Hepatic stellate cell (primary cell): ENCODE data around the gene CPAMD8.

Source experiments
- DNase-seq: peaks from one replicate; pipeline ENCODE4 v3.0.0; 2011; ENCODE audit warnings: low spot score

The CPAMD8 gene

DNA sequence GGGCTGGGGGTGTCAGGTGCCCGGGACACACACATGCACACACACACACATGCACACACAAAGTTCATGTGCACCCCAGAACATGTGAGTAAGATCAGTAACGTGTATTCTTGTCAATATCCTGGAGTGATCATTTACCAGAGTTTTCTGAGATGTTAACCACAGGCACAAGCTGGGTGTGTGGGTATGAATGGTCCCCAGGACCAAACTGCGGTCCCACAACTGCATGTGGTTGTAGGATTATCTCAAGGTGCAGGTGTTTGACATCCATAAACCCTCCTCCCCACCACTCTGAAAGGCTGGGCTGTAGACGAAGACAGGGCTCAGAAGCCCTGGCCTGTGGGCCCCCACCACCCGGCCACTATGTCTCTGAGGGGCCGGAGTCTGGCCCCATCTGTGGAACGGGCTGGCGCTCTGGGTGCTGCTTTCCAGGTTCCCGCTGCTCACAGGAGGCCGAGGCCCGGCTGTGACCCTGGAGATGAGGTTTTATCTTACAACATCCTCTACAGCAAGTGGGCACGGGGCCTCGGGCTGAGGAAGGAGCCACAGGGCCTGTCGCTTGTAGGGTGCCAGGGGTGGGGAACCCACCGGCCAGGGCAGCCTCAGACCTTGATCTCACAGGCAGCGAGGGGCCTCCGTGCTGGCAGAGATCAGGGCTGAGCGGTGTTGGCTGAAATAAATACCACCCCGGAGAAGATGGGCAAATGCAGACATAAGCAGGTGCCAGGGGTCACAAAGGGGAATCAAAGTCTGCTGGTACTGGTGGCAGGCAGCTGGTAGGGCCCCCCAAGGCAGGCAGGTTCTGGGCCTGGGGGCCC lies 133.5 kb downstream of the CPAMD8 start:
- no peak for DNase-seq

- DNase-seq, result no peak
Measured at GRCh38 chr19:16892436-16892835, 134.2 kb downstream of the CPAMD8 start.

DNA sequence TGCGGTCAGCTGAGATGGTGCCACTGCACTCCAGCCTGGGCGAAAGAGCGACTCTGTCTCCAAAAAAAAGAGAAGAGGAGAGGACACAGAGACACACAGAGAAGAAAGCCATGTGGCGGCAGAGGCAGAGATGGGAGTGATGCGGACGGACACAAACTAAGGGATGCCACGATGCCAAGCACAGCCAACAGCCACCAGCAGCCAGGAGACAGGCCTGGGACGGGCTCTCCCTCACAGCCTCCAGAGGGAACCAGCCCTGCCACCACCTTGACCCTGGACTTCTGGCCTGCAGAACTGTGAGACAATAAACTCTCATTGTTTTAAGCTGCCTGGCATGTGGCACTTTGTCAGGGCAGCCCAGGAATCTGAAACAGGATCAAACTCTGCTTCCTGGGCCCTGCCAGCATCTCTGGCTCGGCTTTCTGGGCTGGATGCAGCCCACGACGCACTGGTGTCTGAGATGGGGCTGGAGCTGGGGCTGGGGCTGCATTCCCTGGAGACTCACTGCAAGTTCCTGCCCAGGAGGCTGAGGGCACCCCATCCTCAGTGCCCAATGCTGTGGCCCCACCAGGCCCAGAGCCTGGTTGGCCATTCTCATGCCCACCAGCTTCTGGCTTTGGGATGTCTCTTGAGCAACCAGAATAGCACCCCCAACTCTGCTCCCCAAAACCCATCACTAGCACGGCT lies 134.8 kb downstream of the CPAMD8 start:
- no peak for DNase-seq

DNA sequence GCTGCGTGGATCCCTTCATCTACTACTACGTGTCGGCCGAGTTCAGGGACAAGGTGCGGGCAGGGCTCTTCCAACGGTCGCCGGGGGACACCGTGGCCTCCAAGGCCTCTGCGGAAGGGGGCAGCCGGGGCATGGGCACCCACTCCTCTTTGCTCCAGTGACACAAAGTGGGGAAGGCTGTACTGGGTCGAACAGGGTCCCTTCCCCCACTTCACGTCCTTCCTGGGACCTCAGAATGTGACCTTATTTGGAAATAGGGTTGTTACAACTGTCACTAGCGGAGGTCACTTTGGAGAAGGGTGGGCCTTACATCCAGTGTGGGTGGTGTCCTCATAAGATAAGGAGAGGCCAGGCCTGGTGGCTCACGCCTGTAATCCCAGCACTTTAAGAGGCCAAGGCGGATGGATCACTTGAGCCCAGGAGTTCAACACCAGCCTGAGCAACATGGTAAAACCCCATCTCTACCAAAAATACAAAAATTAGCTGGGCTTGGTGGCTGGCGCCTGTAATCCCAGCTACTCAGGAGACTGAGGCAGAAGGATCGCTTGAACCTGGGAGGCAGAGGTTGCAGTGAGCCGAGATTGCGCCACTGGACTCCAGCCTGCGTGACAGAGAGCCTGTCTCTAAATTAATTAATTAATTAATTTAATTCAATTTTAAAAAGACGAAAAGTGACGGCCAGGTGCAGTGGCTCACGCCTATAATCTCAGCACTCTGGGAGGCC lies 136.0 kb downstream of the CPAMD8 start:
- no peak for DNase-seq

GRCh38 chr19:16889883-16890460 lies 136.6 kb downstream of the CPAMD8 start:
- DNase-seq, result no peak

GRCh38 chr19:16889366-16889882 lies 137.2 kb downstream of the CPAMD8 start:
- no peak for DNase-seq

DNA sequence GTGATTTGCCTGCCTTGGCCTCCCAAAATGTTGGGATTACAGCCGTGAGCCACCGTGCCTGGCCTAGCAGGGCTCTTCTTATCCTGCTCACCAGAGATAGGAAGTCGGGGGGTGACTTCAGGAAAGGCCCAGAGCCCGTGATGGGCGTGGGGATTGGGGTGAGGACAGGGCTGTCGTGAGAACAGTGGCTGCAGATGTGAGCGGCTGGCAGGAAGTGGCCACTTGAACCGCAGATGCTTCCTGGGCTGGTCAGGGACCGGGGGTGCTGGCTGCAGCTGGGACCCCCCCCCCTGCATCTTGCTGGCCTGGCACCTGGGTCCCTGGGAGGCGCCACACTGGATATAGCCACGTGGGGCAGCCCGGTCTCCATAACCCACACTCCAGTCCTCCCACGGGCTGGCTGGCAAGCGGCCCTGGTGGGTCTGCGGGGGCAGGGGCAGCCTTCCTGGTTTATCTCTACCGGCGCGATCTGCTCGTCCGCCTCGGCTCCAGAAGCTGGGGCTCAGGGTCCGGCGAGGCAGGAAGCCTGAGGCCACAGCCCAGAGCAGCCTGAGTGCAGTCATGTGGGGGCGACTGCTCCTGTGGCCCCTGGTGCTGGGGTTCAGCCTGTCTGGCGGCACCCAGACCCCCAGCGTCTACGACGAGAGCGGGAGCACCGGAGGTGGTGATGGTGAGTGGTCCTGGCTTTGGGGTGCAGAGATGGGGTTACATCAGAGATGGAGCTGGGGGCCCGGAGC lies 137.8 kb downstream of the CPAMD8 start, which contains the start of gene F2RL3:
TSS of gene F2RL3 (plus strand) at position 371 of the 737 bp plus-strand sequence. CDS start at position 562, 191 bp downstream.
- peak; percentile 74 for DNase-seq

- DNase-seq, result no peak
Measured at GRCh38 chr19:16887353-16888265, 139.0 kb downstream of the CPAMD8 start.

DNA sequence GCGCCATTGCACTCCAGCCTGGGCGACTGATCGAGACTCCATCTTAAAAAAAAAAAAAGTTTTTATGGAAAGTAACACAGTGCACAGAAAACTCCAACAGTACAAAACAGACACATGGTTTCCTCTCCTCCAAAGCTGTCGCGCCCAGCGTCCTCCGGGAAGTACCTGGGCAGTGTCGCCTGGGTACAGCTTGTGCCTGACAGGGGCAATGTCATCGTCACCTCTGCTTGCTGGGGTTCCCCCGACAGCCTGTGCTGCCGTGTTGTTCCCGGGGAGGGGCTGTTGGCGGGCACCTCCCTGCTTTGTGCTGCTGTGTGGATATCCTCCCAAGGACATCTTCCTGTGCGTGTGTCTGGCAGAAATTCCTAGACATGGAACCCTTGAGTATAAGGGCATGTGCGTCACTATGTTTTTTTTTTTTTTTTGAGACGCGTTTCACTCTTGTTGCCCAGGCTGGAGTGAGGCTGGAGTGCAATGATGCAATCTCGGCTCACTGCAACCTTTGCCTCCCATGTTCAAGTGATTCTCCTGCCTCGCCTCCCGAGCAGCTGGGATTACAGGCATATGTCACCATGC lies 140.2 kb downstream of the CPAMD8 start:
- peak; percentile 84 for DNase-seq

- DNase-seq, result peak; percentile 57
Measured at GRCh38 chr19:16885166-16885565, 141.4 kb downstream of the CPAMD8 start.

DNA sequence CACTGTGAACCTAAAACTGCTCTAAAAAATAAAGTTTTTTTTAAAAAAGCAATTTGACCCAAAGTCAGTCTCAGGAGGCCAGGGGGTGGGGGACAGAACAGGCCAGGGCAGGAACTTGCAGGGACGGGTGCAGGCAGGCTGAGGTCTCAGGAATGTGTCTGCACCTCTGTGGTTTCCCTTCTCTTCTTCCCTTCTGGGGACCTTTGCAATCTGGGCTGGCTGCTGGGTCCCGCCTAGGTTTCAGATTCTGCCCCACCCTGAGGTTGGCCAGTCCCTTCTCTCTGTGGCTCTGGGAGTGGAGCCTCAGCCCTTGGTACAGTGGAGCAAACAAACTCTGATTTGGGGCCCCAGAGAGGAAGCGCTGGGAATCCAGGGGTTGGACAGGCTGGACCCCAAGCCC lies 143.1 kb downstream of the CPAMD8 start:
- no peak for DNase-seq

GRCh38 chr19:16882146-16882545 lies 144.5 kb downstream of the CPAMD8 start:
- no peak for DNase-seq

GRCh38 chr19:16880884-16881554 lies 145.6 kb downstream of the CPAMD8 start:
- DNase-seq, result no peak

DNA sequence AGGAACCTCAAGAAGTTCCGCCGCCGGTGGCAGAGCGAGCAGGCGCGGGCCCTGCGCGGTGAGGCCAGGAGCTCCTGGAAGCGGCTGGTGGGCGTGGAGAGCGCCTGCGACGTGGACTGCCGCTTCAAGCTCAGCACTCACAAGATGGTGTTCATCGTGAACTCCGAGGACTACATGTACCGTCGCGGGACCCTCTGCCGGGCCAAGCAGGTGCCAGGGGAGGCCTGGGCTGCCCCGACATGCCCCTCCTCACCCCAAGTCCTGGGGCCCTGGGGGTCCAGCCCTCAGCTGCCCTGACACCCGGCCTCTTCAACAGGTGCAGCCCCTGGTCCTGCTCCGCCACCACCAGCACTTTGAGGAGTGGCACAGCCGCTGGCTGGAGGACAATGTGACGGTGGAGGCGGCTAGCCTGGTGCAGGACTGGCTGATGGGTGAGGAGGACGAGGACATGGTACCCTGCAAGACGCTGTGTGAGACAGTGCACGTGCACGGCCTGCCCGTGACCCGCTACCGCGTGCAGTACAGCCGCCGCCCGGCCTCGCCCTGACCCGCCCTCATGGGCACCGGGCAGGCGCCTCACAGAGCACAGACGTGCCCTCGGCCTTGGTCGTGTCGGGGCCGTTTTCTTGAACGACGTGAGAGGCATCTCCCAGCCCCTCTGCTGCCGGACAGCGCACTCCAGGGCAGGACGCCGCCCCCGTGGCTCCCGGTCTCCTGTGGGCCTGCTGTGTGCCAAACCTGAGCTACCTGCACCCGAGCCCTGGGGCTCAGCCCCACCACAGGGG lies 148.2 kb downstream of the CPAMD8 start:
- no peak for DNase-seq

DNA sequence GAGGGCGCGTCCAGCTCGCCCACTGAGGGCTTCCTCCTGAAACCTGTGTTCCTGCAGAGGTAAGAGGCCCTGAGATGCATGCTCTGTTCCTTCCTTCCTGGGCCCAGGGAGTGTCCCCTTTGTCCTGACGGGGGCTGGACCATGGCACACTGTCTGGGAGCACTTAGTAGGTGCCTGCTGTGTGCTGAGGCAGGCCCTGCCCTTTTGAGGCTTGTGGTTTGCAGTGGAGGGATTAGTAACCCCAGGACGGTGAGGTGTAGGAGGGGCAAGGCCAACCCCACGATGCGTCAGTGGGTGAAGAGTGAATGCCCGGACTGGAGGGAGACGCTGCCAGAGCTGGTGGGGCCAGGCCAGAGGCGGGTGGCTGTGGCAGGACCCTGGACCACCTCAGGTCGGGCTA lies 149.0 kb downstream of the CPAMD8 start:
- DNase-seq, result no peak

DNA sequence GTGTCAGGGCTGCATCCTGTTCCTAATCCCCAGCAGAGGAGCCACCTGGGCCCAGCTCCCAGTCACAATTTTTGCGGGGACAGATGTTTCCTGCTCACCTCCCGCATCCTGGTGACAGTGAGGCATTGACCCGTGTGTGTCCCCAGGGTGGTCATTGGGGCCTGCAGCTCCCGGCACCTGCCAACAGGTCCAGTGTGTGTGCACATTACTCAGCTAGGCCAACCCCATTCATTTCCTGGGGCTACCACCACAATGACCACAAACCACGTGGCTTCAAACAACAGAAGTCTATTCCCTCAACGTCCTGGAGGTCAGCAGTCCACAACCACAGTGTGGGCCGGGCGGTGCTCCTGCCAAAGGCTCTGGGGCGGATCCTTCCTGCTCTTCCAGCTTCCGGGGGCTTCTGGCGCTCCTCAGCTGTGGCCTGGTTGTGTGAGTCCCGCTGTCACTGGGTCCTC lies 149.7 kb downstream of the CPAMD8 start:
- no peak for DNase-seq

DNA sequence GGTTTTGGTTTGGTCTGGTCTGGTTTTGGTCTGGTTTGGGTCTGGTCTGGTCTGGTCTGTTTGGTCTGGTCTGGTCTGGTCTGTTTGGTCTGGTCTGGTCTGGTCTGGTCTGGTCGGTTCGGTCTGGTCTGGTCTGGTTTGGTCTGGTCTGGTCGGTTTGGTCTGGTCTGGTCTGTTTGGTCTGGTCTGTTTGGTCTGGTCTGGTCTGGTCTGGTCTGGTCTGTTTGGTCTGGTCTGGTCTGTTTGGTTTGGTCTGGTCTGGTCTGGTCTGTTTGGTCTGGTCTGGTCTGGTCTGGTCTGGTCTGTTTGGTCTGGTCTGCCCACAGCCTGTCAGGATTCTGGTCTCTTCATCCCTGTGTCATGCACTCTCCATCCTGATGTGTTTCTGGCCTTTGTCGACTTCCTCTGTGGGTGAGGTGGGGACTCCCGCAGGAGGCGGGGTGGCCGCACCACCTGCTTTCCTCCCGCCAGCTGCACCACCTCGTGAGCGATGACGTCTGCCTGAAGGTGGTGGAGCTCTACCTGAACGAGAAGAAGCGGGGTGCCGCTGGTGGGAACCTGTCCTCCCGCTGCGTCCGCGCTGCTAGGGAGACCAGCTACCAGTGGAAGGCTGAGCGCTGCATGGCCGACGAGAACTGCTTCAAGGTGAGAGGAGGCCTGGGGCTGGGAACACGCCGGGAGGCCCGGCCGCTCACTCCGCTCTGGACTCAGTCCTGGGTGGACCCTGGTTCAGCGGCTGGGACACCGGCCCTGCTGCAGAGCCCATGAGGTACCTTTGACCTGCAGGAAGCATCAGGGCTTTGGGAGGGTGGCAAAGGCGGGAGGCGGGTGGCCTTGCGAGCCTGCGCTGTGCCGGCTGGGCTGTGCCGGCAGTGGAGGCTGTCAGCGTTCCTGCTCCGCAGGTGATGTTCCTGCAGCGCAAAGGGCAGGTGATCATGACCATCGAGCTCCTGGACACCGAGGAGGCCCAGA lies 150.7 kb downstream of the CPAMD8 start:
- DNase-seq, result no peak
